Measurements from ENCODE around the gene RAB35. TPM values are rescaled to one million over a fixed set of nuclear protein-coding genes. Genes with fewer than 3 reads are reported as not detected.
A peak's percentile ranks its signal among the peaks of the same experiment; 100 is the strongest.

The RAB35 gene
- total and polyA plus RNA-seq, 2 donors from 2014 or later, result 23.2 to 56.1 TPM

DNA sequence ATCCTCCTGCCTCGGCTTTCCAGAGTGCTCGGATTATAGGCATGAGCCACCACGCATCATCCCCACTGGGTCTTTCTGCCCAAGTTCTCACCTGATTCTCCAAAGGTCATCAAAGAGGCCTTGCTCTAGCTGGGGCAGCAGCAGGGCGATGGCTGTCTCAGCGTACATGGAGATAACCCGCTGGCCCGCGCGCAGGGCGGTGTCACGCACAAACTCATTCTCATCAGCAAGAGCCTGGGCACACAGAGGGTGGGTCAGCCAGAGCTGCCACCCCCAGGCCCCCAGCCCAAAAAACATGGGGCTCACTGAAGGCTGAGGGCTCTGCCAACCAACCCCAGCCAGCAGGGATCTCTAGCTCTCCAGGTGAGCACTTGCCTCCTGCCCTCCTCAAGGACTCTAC, 27.7 kb upstream of the RAB35 start:
- intact Hi-C loops (cut with DNase I), result no loop called here
- no peak overlapping the region for H3K4me3 ChIP-seq (ENCODE audit: low read length in 3 of 3)
- TF ChIP-seq, protein P1, sequence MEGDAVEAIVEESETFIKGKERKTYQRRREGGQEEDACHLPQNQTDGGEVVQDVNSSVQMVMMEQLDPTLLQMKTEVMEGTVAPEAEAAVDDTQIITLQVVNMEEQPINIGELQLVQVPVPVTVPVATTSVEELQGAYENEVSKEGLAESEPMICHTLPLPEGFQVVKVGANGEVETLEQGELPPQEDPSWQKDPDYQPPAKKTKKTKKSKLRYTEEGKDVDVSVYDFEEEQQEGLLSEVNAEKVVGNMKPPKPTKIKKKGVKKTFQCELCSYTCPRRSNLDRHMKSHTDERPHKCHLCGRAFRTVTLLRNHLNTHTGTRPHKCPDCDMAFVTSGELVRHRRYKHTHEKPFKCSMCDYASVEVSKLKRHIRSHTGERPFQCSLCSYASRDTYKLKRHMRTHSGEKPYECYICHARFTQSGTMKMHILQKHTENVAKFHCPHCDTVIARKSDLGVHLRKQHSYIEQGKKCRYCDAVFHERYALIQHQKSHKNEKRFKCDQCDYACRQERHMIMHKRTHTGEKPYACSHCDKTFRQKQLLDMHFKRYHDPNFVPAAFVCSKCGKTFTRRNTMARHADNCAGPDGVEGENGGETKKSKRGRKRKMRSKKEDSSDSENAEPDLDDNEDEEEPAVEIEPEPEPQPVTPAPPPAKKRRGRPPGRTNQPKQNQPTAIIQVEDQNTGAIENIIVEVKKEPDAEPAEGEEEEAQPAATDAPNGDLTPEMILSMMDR (IDR thresholded peaks at IDR 0.05; ENCODE audit: borderline replicate concordance, extremely low read depth, insufficient read depth), result no peak
- H3K27me3 ChIP-seq (ENCODE audit: control insufficient read depth, insufficient read depth, low read length), result no peaks in the 10 kb centered on the region
- H3K36me3 ChIP-seq (ENCODE audit: control insufficient read depth in 2 of 3, insufficient read depth in 3 of 3, low read length in 3 of 3), result peaks cover 7 to 74% (median 41%) of the 10 kb centered on the region in 3 donors
- H3K4me1 ChIP-seq (ENCODE audit: control insufficient read depth in 2 of 3, insufficient read depth in 2 of 3, low read depth in 1 of 3, low read length in 3 of 3), result peaks cover 0 to 3% (median 0%) of the 10 kb centered on the region in 3 donors
- H3K27ac ChIP-seq (ENCODE audit: low read depth in 2 of 2, low read length in 2 of 2), result no peak overlapping the region
- no peak overlapping the region for H3K9ac ChIP-seq (ENCODE audit: low read length in 3 of 3)
- no peak for FAIRE-seq
- peak in 1 of 5 donors; percentile 51 for DNase-seq
- no peaks in the 10 kb centered on the region for H3K9me3 ChIP-seq (ENCODE audit: control insufficient read depth in 2 of 3, insufficient read depth in 1 of 3, low read length in 3 of 3)

DNA sequence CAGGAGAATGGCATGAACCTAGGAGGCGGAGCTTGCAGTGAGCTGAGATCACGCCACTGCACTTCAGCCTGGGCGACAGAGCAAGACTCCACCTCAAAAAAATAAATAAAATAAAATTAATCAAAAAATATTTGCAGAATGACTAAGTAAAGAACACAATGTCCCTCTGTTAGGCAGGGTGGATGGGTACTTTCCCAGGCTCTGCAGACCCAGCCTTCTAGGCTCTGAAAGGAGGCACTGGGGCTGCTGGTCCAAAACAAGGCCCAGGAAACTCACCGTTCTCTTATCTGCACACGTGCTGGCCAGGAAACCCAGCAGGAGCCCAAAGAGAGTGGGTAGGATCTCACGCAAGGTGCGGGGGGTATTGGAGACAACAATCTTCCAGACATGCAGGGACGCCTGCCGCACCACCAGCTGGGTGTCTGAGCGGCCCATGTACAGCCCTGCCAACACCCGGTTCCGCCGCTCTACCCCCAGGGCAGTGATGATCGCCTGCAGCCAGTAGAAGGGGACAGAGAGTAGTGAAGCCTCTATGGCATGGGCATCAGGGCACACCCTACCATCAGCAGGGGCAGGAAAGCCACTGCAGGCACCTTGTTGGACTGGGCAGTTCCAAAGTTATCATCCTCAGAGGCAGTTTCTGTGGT, 25.8 kb upstream of the RAB35 start:
- peaks cover 7 to 73% (median 54%) of the 10 kb centered on the region in 3 donors for H3K36me3 ChIP-seq (ENCODE audit: control insufficient read depth in 2 of 3, insufficient read depth in 3 of 3, low read length in 3 of 3)
- FAIRE-seq (no peak), DNase-seq (peak in 1 of 5 donors; percentile 58)
- H3K9ac ChIP-seq (ENCODE audit: low read length in 3 of 3), result no peak overlapping the region
- no peaks in the 10 kb centered on the region for H3K9me3 ChIP-seq (ENCODE audit: control insufficient read depth in 2 of 3, insufficient read depth in 1 of 3, low read length in 3 of 3)
- peaks cover 0 to 3% (median 0%) of the 10 kb centered on the region in 3 donors for H3K4me1 ChIP-seq (ENCODE audit: control insufficient read depth in 2 of 3, insufficient read depth in 2 of 3, low read depth in 1 of 3, low read length in 3 of 3)
- H3K27me3 ChIP-seq (ENCODE audit: control insufficient read depth, insufficient read depth, low read length), result no peaks in the 10 kb centered on the region
- intact Hi-C loops (cut with DNase I), result no loop called here
- TF ChIP-seq, protein P1 (IDR thresholded peaks at IDR 0.05; ENCODE audit: borderline replicate concordance, extremely low read depth, insufficient read depth), result no peak
- no peak overlapping the region for H3K4me3 ChIP-seq (ENCODE audit: low read length in 3 of 3)
- no peak overlapping the region for H3K27ac ChIP-seq (ENCODE audit: low read depth in 2 of 2, low read length in 2 of 2)

DNA sequence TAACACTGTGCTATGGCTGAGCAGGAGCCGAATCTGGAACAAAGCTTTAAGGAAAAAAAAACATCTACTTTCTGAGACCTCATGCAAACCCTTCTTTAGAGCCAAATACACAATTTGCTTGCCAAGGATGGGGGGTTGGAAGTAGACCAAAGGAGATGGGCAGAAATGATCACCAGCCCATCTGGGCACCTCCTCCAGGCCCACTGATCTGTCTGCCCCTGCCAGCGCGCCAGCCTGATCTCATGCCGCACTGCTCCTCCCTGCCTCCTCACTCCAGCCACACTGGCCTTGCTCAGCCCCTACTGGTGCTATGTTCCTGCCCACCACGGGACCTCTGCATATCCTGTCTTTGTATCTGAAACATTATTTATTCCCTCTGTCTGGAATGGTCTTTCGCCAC, 24.8 kb upstream of the RAB35 start:
- peaks cover 7 to 73% (median 56%) of the 10 kb centered on the region in 3 donors for H3K36me3 ChIP-seq (ENCODE audit: control insufficient read depth in 2 of 3, insufficient read depth in 3 of 3, low read length in 3 of 3)
- no peak for FAIRE-seq
- peak in 1 of 5 donors; percentile 42 for DNase-seq

More for the DNA sequence above, 24.8 kb upstream of the RAB35 start:
- TF ChIP-seq, protein P1 (IDR thresholded peaks at IDR 0.05; ENCODE audit: borderline replicate concordance, extremely low read depth, insufficient read depth), result no peak
- Histone ChIP-seq H3K4me1 (ENCODE audit: control insufficient read depth in 2 of 3, insufficient read depth in 2 of 3, low read depth in 1 of 3, low read length in 3 of 3) (peaks cover 0 to 3% (median 0%) of the 10 kb centered on the region in 3 donors), H3K9ac (ENCODE audit: low read length in 3 of 3) (no peak overlapping the region), H3K27me3 (ENCODE audit: control insufficient read depth, insufficient read depth, low read length) (no peaks in the 10 kb centered on the region), H3K27ac (ENCODE audit: low read depth in 2 of 2, low read length in 2 of 2) (no peak overlapping the region), H3K4me3 (ENCODE audit: low read length in 3 of 3) (no peak overlapping the region), H3K9me3 (ENCODE audit: control insufficient read depth in 2 of 3, insufficient read depth in 1 of 3, low read length in 3 of 3) (no peaks in the 10 kb centered on the region)
- intact Hi-C loops (cut with DNase I), result no loop called here
